Mononuclear cell (primary cell): Measurements from ENCODE around the gene KRT38. TPM values are rescaled to one million over a fixed set of nuclear protein-coding genes. Genes with fewer than 3 reads are reported as not detected.

Experiments used
- H3K27me3 ChIP-seq: 2 replicates; pipeline ENCODE4 v1.6.0; 2011; ENCODE audit warnings: low read length, control low read depth; ENCODE audit not compliant: insufficient read depth
- H3K4me1 ChIP-seq: 2 replicates; pipeline ENCODE4 v1.5.1; 2011; ENCODE audit warnings: mild to moderate bottlenecking, low read length, control low read depth; ENCODE audit not compliant: insufficient read depth
- H3K4me3 ChIP-seq: 2 replicates; pipeline ENCODE4 v1.5.1; 2011; ENCODE audit warnings: mild to moderate bottlenecking, low read length, moderate library complexity
- H3K9me3 ChIP-seq: 2 replicates; pipeline ENCODE4 v1.5.1; 2011; ENCODE audit warnings: low read depth, mild to moderate bottlenecking, control low read depth, low read length
- total RNA-seq: library from RNA; depleted of rRNA; stranded (reverse); fragments of >200 nt; gene quantifications from one replicate; pipeline ENCODE4 v1.2.3, GENCODE V29; 2012

Gene KRT38
- total RNA-seq, 1 donor: not detected

DNA sequence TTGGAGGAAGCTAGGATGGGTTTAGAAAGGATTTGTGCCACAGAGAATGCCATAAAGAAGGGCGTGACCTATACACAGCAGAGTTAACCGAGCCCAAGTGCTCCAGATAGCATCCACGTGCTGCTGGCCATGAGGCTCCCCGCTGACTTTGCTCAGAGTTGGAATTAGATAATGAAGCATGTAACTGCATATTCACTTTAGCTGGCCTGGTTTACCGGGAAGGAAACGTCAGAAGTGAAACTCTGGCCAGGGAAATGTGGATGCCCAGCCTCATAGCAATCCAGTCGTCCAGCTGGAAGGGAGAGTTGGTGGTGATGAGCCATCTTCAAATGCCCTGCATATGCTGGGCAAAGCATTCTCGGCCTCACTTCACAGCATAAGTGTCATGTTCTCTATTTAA is 34.1 kb upstream of the KRT38 start:
- Histone ChIP-seq H3K9me3 (no peaks in the 10 kb centered on the region), H3K27me3 (no peaks in the 10 kb centered on the region), H3K4me3 (no peak overlapping the region), H3K4me1 (peaks cover under 1% of the 10 kb centered on the region)

DNA sequence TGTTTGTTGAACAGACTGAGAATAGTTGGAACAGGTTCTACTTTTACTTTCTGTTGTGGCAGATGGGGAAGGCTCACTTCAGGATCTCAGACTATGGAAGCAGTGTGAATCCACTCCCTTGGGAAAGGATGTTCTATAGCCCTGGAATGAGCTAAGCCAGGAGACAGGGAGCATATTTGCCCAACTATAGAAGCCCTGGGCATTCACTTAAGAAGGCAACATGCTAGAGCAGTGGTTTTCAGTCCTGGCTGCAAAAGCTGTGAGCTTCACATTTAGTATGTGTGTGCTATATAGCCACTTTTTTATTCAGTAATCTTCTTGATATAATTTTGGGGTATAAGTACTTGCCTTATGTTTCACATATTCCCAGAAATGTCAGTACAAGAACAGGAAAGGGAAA is 27.6 kb upstream of the KRT38 start:
- no peak overlapping the region for H3K4me3 ChIP-seq
- H3K9me3 ChIP-seq: no peaks in the 10 kb centered on the region
- H3K27me3 ChIP-seq: peaks cover 2% of the 10 kb centered on the region
- no peaks in the 10 kb centered on the region for H3K4me1 ChIP-seq

DNA sequence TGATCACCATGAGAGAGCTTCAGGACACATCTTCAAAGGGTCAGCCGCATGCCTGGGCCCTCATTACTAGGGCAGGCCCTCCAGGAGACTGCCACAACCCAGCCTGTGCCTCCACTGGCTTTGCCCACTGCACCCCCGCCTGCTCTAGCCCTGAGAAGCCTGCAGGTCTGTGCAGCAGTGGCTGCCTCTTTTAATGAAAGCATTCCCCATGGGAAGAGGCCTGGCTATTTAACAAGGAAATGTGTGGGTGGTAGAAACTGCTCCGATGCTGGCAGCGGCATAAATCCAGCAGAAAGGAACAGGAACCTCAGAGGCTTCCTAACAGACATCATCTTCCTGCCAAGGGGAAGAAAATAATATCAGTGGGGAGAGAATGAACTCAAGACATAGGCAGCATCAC is 26.8 kb upstream of the KRT38 start:
- no peaks in the 10 kb centered on the region for H3K4me1 ChIP-seq
- H3K4me3 ChIP-seq: no peak overlapping the region

DNA sequence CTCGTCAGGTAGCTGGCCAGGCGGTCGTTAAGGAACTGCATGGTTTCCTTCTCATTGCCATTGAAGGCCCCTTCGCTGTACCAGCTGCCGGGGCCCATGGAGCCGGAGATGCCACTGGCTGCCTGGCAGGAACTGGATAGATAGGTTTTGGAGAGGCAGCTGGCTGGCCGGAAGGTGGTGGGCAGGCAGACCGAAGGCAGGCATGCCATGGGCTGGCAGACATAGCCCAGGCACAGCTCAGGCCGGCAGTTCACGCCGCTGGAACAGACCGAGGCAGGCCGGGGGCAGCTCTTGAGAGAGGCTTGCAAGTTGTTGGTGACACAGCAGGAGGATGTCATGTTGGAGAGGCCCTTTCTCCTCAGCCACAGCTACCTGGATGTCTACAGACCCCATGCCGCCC is 26.2 kb upstream of the KRT38 start, which contains the start of gene KRT32:
TSS of gene KRT32 (minus strand) at position 399 of the 400 bp plus-strand sequence. CDS start at position 338, 61 bp downstream.
- Histone ChIP-seq H3K4me3 (no peak within 1 kb of the TSS), H3K9me3 (no peaks in the 10 kb centered on the region), H3K27me3 (peaks cover 2% of the 10 kb centered on the region)

More for the DNA sequence above, 26.8 kb upstream of the KRT38 start:
- Histone ChIP-seq H3K27me3 (peaks cover 2% of the 10 kb centered on the region), H3K9me3 (no peaks in the 10 kb centered on the region)

DNA sequence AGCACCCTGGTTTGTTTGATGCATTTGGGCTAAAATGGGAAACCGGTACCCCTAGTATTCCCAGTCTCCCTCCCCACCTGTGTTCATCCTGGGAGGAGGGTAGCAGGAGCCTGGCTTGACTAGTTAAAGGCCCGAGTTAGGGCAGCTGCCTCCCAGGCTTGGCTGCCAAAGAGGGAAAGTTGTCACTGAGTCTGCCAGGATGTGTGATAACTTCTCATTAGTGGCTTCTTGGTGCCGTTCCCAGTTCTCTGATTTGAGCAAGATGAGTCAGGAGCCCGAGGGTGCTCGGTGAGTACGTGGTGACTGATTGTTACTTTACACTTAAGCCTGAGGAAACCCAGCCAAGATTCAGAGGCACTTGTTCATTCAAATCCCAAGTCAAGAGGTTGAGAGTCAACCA is 23.9 kb upstream of the KRT38 start:
- no peaks in the 10 kb centered on the region for H3K4me1 ChIP-seq
- H3K4me3 ChIP-seq: no peak overlapping the region
- no peaks in the 10 kb centered on the region for H3K9me3 ChIP-seq

More for the DNA sequence above, 26.2 kb upstream of the KRT38 start, which contains the start of gene KRT32:
- H3K4me1 ChIP-seq: no peaks in the 10 kb centered on the region

DNA sequence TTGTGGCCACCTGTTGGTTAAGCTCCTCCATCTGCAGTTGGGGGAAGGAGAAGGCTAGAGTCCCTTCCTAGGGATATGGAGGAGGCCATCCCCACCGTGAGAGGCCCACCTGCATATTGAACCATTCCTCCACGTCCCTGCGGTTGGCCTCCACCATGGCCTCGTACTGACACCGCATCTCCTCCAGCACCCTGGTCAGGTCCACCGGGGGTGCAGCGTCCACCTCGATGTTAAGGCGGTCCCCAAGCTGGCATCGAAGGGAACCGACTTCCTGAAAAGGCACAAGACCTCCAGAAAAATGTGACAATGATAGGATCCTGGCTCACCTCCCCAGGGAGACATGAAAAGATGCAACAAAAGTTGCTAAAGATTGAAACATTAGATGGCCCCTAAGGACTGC is 23.4 kb upstream of the KRT38 start:
- peaks cover 2% of the 10 kb centered on the region for H3K27me3 ChIP-seq
- H3K4me1 ChIP-seq: no peaks in the 10 kb centered on the region
- H3K9me3 ChIP-seq: no peaks in the 10 kb centered on the region
- no peak overlapping the region for H3K4me3 ChIP-seq

More for the DNA sequence above, 23.9 kb upstream of the KRT38 start:
- H3K27me3 ChIP-seq: peaks cover 2% of the 10 kb centered on the region

DNA sequence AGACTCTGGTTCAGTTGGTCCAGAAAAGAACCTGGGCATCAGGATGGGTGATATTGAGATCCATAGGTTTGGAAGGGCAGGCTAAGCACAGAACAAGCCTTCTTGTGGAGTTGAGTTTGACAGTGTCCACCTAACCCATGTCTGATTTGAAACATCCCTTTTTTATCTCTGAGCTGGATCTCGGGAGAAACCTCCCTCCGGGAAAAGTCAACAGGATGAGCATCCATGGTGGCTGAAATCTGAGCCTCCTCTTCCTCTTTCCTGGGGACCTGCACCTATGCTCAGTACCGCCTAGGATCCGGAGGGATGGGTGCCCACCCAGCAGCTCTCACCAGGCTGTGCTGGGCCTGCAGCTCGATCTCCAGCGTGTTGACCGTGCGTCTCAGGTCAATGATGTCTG is 23.0 kb upstream of the KRT38 start:
- Histone ChIP-seq H3K9me3 (no peaks in the 10 kb centered on the region), H3K27me3 (peaks cover 2% of the 10 kb centered on the region), H3K4me3 (no peak overlapping the region), H3K4me1 (no peaks in the 10 kb centered on the region)

DNA sequence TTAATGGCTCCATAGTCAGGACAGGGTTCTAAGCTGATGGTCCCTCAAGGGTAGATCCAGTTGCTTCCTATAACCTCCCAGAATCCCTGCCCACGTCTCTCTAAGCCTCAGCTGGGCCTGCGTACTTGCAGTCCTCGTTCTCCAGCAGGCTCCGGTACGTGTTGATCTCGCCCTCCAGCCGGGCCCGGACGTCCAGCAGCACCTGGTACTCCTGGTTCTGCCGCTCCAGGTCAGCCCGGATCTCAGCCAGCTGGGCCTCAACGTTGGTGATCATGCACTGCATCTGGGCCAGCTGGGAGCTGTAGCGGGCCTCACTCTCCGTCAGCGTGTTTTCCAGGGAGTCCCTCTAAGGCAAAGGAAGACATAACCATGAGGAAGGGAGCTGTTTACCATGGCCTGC is 21.9 kb upstream of the KRT38 start:
- Histone ChIP-seq H3K9me3 (no peaks in the 10 kb centered on the region), H3K27me3 (no peaks in the 10 kb centered on the region), H3K4me1 (no peaks in the 10 kb centered on the region), H3K4me3 (no peak overlapping the region)

DNA sequence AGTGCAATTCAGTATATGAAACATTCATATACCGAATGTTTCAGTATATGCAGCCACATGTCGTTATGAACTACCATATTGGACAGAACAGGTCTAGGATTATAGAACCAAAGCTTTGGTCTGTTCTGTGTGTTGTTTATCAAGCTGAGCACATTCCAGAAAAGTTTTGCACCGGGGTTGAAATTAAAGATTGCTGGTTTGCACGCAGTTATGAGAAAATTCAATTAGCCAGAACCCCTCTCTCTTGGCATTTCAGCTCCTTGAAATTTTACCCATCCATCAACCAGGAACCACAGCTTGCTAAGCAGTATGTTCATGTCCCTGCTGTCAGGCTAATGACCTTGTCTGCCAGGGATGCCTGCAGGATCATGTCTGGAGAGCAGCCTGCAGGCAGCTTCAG is 16.9 kb upstream of the KRT38 start:
- Histone ChIP-seq H3K4me1 (no peaks in the 10 kb centered on the region), H3K9me3 (no peaks in the 10 kb centered on the region), H3K27me3 (no peaks in the 10 kb centered on the region), H3K4me3 (no peak overlapping the region)

DNA sequence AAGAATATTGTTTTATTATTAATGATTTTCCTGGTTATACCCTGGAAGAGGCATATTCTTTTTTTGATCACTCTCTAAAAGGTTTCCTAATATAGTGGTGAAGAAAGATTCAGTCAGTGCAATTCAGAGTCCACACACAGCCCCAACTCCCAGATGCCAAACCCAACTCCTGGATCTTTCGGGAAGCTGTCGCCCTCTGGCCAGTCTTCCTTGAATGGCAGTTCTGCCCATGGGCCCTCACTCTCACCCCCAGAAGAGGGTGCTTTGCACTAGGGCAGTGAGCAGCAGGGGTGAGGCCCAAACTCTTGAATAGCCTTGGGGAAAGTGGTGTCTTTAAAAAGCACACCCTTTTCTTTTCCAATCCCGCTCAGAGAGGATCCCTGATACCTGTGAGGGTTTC is 15.4 kb upstream of the KRT38 start:
- H3K4me3 ChIP-seq: no peak overlapping the region
- no peaks in the 10 kb centered on the region for H3K9me3 ChIP-seq
- H3K4me1 ChIP-seq: no peaks in the 10 kb centered on the region
- H3K27me3 ChIP-seq: no peaks in the 10 kb centered on the region

DNA sequence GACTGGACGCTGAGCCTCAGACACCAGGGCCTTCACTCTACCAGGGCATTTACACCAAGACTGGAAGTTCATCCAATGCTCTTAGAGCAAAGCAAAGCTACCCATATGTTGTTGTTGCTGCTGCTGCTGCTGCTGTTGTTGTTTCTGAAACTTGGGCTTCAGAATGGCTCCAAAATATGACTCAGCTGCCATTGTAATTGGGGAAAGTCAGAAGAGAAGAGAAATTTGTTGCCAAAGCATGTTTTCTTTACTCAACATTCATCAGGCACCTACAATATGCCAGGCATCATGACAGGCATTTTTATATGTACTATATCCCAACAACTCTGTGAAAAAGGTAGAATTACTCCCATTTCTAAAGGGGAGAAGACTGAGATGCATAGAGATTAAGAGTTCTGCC is 14.5 kb upstream of the KRT38 start:
- Histone ChIP-seq H3K27me3 (no peaks in the 10 kb centered on the region), H3K9me3 (no peaks in the 10 kb centered on the region), H3K4me3 (no peak overlapping the region), H3K4me1 (no peaks in the 10 kb centered on the region)

DNA sequence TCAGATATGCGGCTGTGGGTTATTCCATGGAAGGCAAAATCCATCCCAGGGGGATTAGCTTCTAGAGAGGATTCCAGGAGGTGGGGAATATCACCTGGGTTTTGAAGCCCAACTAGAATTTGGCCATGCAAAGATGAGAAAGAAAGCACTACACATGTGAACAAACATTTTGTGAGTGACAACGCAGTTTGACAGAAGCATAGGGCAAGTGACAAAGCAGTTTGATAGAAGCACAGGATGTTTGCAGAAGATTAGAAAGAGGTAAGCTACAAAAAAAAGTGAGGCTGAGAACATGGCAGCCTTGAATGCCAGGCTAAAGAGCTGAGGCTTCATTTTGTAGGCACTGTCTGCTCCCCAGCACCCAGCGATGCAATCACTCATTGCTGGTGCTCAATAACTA is 12.3 kb upstream of the KRT38 start:
- Histone ChIP-seq H3K4me3 (no peak overlapping the region), H3K4me1 (no peaks in the 10 kb centered on the region), H3K9me3 (no peaks in the 10 kb centered on the region), H3K27me3 (no peaks in the 10 kb centered on the region)

DNA sequence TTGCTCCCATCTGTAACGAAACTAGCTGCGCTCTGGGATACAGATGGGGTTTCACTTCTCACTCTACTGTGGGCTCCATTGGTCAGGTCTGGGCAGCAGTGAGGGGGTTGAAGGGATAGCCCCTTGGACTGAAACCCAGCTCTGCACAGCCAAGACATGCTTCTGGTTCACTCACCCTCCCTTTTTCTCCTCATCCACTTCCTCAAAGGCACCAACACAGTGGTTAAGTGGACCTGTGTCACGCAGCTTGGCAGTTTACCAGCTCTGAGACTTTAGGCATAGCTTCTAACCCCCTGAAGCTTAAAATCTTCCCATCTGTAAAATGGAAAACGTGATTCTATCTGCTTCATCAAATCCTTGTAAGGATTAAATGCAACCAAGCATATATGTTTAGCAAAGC is 11.5 kb upstream of the KRT38 start:
- Histone ChIP-seq H3K27me3 (no peaks in the 10 kb centered on the region), H3K4me1 (no peaks in the 10 kb centered on the region), H3K9me3 (no peaks in the 10 kb centered on the region), H3K4me3 (no peak overlapping the region)

DNA sequence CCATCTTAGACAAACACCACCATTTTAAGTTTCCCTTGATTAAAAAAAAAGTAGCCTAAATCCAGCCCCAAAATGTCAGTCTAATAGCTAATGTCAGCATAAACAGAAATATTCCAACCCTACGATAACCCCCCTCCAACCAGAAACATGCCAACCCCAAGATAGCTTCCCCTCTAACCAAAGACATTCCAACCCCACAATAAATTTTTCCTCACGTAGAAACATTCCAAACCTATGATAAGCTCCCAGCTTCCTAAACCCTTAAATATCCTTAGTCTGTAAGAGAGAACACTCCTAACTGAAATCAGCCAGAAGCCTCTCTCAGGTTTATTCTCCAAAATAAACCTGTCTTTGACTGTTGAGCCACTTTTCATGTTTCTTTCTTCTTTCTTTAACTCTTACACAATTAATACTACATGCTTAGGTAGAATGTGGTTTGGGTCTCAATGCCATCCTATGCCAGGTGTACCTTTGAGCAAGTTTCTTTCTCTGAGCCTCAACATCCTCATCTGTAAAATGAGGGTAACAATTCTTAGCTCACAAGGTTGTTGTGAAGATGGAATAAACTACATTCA is 10.5 kb upstream of the KRT38 start:
- no peak overlapping the region for H3K4me3 ChIP-seq
- H3K9me3 ChIP-seq: no peaks in the 10 kb centered on the region
- no peaks in the 10 kb centered on the region for H3K4me1 ChIP-seq
- H3K27me3 ChIP-seq: no peaks in the 10 kb centered on the region

DNA sequence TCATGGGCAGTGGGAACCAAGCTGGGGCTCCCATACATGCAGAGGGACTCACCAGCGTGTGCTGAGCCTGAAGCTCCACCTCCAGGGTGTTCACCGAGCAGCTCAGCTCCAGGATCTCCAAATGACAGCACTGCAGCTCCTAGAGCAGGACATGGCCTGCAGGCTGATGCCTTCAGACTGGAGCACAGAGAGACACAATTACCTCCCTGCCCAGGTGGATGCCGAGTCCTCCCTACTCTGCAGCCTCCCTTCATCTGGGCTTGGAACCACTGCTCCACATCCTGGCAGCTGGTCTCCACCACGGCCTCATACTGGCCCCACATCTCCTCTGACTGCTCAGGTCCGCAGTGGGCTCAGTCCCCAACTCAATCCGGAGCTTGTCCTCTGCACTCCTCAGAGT is 8.2 kb upstream of the KRT38 start:
- H3K9me3 ChIP-seq: no peaks in the 10 kb centered on the region
- H3K4me1 ChIP-seq: no peaks in the 10 kb centered on the region
- no peaks in the 10 kb centered on the region for H3K27me3 ChIP-seq
- H3K4me3 ChIP-seq: no peak overlapping the region

DNA sequence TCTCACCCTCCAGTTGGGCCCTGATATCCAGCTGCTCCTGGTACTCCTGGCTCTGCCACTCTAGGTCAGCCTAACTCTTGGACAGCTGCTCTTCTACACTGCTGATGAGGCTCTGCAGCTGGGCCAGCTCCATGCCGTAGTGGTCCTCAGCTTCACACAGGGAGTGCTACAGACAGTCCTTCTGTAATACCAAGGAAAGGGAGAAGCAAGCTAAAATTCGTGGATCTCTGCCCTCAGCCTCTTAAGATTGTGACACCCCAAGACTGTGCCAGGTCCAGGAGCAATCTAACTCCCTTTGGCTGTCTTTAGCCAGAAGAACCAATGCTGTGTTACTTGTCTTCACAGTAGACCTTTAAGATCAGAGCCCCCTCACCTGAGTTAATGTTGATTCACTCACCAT is 7.7 kb upstream of the KRT38 start:
- Histone ChIP-seq H3K27me3 (no peaks in the 10 kb centered on the region), H3K4me1 (no peaks in the 10 kb centered on the region), H3K9me3 (no peaks in the 10 kb centered on the region), H3K4me3 (no peak overlapping the region)
